HG02981 (cell line): Measurements from ENCODE around the gene SIGLEC5.
"Not testable (repeated sequence)": the region's sequence is repeated elsewhere in the genome, so short reads cannot be mapped to it uniquely, and the experiment has no call there.

ENCODE experiments used
- ATAC-seq: cut with Tn5 transposase; IDR thresholded peaks from one replicate; pipeline ENCODE4 v1.9.1; 2021; ENCODE audit warnings: mild to moderate bottlenecking, moderate library complexity; ENCODE audit not compliant: unreplicated experiment

The SIGLEC5 gene

GRCh38 chr19:51630315-51630714 is at the start of gene SIGLEC5:
SIGLEC5 (minus strand) TSS chr19:51630401; CDS start chr19:51630335, 66 bp downstream.
- ATAC-seq = not testable (repeated sequence)

GRCh38 chr19:51676566-51677083 is 46.4 kb upstream of the SIGLEC5 start:
- no peak for ATAC-seq

GRCh38 chr19:51675911-51676565 is 45.8 kb upstream of the SIGLEC5 start:
- ATAC-seq = not testable (repeated sequence)

GRCh38 chr19:51668216-51668615 is 38.0 kb upstream of the SIGLEC5 start:
- no peak for ATAC-seq

- ATAC-seq = no peak
Measured at GRCh38 chr19:51664997-51665396, 34.8 kb upstream of the SIGLEC5 start.

GRCh38 chr19:51664131-51664530 is 33.9 kb upstream of the SIGLEC5 start:
- no peak for ATAC-seq

GRCh38 chr19:51663650-51664049 is 33.4 kb upstream of the SIGLEC5 start:
- ATAC-seq = no peak

GRCh38 chr19:51660975-51661600 is 30.9 kb upstream of the SIGLEC5 start:
- no peak for ATAC-seq

GRCh38 chr19:51654783-51655182 is 24.6 kb upstream of the SIGLEC5 start:
- ATAC-seq = no peak

- ATAC-seq = no peak
Measured at GRCh38 chr19:51653162-51653561, 23.0 kb upstream of the SIGLEC5 start.

- no peak for ATAC-seq
Measured at GRCh38 chr19:51652266-51652665, 22.1 kb upstream of the SIGLEC5 start.

GRCh38 chr19:51651216-51651846 is 21.1 kb upstream of the SIGLEC5 start:
- no peak for ATAC-seq

GRCh38 chr19:51647318-51647717 is 17.1 kb upstream of the SIGLEC5 start:
- ATAC-seq = no peak

GRCh38 chr19:51646730-51647129 is 16.5 kb upstream of the SIGLEC5 start, which contains the start of gene SIGLEC14:
SIGLEC14 (minus strand) TSS chr19:51646825; CDS start chr19:51646759, 66 bp downstream.
- ATAC-seq = not testable (repeated sequence)

GRCh38 chr19:51644636-51645271 is 14.6 kb upstream of the SIGLEC5 start:
- no peak for ATAC-seq

GRCh38 chr19:51641648-51642047 is 11.4 kb upstream of the SIGLEC5 start:
- no peak for ATAC-seq

GRCh38 chr19:51640386-51640785 is 10.2 kb upstream of the SIGLEC5 start:
- ATAC-seq = no peak

- ATAC-seq = no peak
Measured at GRCh38 chr19:51639916-51640315, 9.7 kb upstream of the SIGLEC5 start.

- ATAC-seq = no peak
Measured at GRCh38 chr19:51637362-51637978, 7.3 kb upstream of the SIGLEC5 start.

- ATAC-seq = no peak
Measured at GRCh38 chr19:51632126-51632525, 1.9 kb upstream of the SIGLEC5 start.
